HEK293 (cell line): ENCODE results near the gene PCDHAC1.
"Not testable (repeated sequence)": the region's sequence is repeated elsewhere in the genome, so short reads cannot be mapped to it uniquely, and the experiment has no call there.

Source experiments
- CTCF ChIA-PET: fragments of 350-600 bp; formaldehyde crosslinking; extraction: SDS; loops from one replicate; lab custom pipeline; 2021; ENCODE audit warnings: antibody characterized with exemption; lab: Yijun Ruan, JAX
- POLR2A ChIA-PET: fragments of 300-600 bp; formaldehyde crosslinking; extraction: SDS; loops from one replicate; lab custom pipeline; 2020; ENCODE audit warnings: antibody characterized with exemption, inconsistent platforms; lab: Yijun Ruan, JAX
- H3K27ac ChIP-seq: fragments of 200-500 bp; sonication (Bioruptor generic); 2 replicates; pipeline ENCODE4 v1.5.1; 2014; ENCODE audit warnings: low read depth, low read length, control low read depth, inconsistent platforms; ENCODE audit errors: extremely low read depth
- H3K36me3 ChIP-seq, 2 experiments: fragments of 200-500 bp in 1 of 2; sonication (Bioruptor generic) in 1 of 2; 1 replicate in 1 of 2; 2 replicates in 1 of 2; pipeline ENCODE4 v1.5.1; 2014 to 2017; ENCODE audit warnings: inconsistent platforms in 2 of 2, low read length in 2 of 2; ENCODE audit not compliant: control insufficient read depth in 2 of 2, insufficient read depth in 1 of 2
- H3K4me1 ChIP-seq: fragments of 200-500 bp; sonication (Bioruptor generic); 2 replicates; pipeline ENCODE4 v1.5.1; 2014; ENCODE audit warnings: mild to moderate bottlenecking, low read length, inconsistent platforms; ENCODE audit not compliant: control insufficient read depth, insufficient read depth
- H3K4me3 ChIP-seq: 2 replicates; pipeline ENCODE4 v1.5.1; 2011; ENCODE audit warnings: low read depth, mild to moderate bottlenecking, control low read depth, low read length, moderate library complexity
- H3K9me3 ChIP-seq: fragments of 200-500 bp; sonication (Bioruptor generic); 2 replicates; pipeline ENCODE4 v1.5.1; 2014; ENCODE audit warnings: low read depth, low read length, inconsistent platforms; ENCODE audit not compliant: control insufficient read depth, insufficient read depth
- KLF9 ChIP-seq: fragments of 450-650 bp; formaldehyde crosslinking; IDR thresholded peaks from 2 replicates; pipeline ENCODE4 v1.5.1; 2016; ENCODE audit warnings: missing biosample characterization, missing genetic modification characterization, low read depth
- OSR2 ChIP-seq: fragments of 450-650 bp; formaldehyde crosslinking; IDR thresholded peaks from 2 replicates; pipeline ENCODE4 v1.5.1; 2016; ENCODE audit warnings: missing biosample characterization, missing genetic modification characterization
- SP2 ChIP-seq: fragments of 450-650 bp; formaldehyde crosslinking; IDR thresholded peaks from 2 replicates; pipeline ENCODE4 v1.5.1; 2016; ENCODE audit warnings: missing biosample characterization, missing genetic modification characterization
- SP3 ChIP-seq: fragments of 450-650 bp; formaldehyde crosslinking; IDR thresholded peaks from 2 replicates; pipeline ENCODE4 v1.5.1; 2016; ENCODE audit warnings: missing biosample characterization, missing genetic modification characterization
- ZBTB20 ChIP-seq: fragments of 450-650 bp; formaldehyde crosslinking; IDR thresholded peaks from 2 replicates; pipeline ENCODE4 v1.5.1; 2016; ENCODE audit warnings: missing biosample characterization, missing genetic modification characterization
- ZFHX2 ChIP-seq: fragments of 450-650 bp; formaldehyde crosslinking; conservative IDR thresholded peaks from 2 replicates; pipeline ENCODE4 v1.5.1; 2016; ENCODE audit warnings: missing biosample characterization, missing genetic modification characterization
- ZIC2 ChIP-seq: fragments of 450-650 bp; formaldehyde crosslinking; IDR thresholded peaks from 2 replicates; pipeline ENCODE4 v1.5.1; 2016; ENCODE audit warnings: missing biosample characterization, missing genetic modification characterization
- ZNF114 ChIP-seq: fragments of 450-650 bp; formaldehyde crosslinking; IDR thresholded peaks from 2 replicates; pipeline ENCODE4 v1.5.0; 2017; ENCODE audit warnings: missing biosample characterization, missing genetic modification characterization
- ZNF157 ChIP-seq: fragments of 450-650 bp; formaldehyde crosslinking; IDR thresholded peaks from 2 replicates; pipeline ENCODE4 v1.5.1; 2016; ENCODE audit warnings: missing biosample characterization, missing genetic modification characterization
- ZNF174 ChIP-seq: fragments of 450-650 bp; formaldehyde crosslinking; IDR thresholded peaks from 2 replicates; pipeline ENCODE4 v1.5.0; 2017; ENCODE audit warnings: missing biosample characterization, mild to moderate bottlenecking, missing genetic modification characterization
- ZNF292 ChIP-seq: fragments of 450-650 bp; formaldehyde crosslinking; IDR thresholded peaks from 2 replicates; pipeline ENCODE4 v1.5.1; 2016; ENCODE audit warnings: low read depth, missing biosample characterization, missing genetic modification characterization, borderline replicate concordance
- ZNF561 ChIP-seq: fragments of 450-650 bp; IDR thresholded peaks from 2 replicates; pipeline ENCODE4 v1.5.1; 2018; ENCODE audit warnings: missing biosample characterization, missing genetic modification characterization, borderline replicate concordance
- TF ChIP-seq, protein P1 (sequence below): fragments of 450-650 bp; formaldehyde crosslinking; IDR thresholded peaks from 2 replicates; pipeline ENCODE4 v1.5.1; 2016; ENCODE audit warnings: missing biosample characterization, missing genetic modification characterization
- TF ChIP-seq, protein P2 (sequence below): fragments of 450-650 bp; formaldehyde crosslinking; IDR thresholded peaks from 2 replicates; pipeline ENCODE4 v1.5.1; 2017; ENCODE audit warnings: missing biosample characterization, missing genetic modification characterization
- TF ChIP-seq, protein P3 (sequence below): fragments of 450-650 bp; formaldehyde crosslinking; IDR thresholded peaks from 2 replicates; pipeline ENCODE4 v1.5.1; 2017; ENCODE audit warnings: missing biosample characterization, missing genetic modification characterization

The PCDHAC1 gene, protein sequence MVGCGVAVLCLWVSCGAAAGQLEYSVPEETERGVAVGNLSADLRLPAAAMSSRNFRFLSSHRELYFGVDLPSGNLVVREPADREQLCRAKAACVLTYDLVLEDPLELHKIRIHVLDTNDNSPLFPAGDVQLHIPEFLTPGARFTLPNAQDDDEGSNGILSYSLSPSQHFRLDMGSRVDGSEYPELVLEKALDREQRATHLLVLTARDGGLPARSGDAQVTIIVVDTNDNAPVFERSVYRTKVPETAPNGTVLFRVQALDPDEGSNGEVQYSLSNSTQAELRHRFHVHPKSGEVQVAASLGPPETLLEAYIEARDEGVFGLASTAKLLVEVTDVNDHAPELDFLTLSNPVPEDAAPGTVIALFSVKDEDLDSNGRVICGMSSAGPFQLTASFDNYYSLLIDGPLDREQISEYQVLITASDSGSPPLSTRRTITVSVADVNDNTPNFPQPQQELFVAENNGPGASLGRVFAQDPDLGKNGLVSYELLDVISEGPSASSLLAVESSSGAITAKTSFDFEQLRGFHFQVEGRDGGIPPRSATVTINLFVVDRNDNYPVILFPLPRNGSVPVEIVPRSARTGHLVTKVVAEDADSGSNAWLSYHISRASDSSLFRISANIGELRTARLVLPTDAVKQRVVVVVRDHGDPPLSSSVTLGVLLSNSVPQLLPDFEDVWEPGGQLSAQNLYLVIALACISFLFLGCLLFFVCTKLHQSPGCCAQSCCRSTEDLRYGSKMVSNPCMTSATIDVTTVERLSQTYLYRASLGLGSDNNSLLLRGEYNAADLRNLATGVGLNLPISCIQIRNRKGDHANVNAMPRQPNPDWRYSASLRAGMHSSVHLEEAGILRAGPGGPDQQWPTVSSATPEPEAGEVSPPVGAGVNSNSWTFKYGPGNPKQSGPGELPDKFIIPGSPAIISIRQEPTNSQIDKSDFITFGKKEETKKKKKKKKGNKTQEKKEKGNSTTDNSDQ

DNA sequence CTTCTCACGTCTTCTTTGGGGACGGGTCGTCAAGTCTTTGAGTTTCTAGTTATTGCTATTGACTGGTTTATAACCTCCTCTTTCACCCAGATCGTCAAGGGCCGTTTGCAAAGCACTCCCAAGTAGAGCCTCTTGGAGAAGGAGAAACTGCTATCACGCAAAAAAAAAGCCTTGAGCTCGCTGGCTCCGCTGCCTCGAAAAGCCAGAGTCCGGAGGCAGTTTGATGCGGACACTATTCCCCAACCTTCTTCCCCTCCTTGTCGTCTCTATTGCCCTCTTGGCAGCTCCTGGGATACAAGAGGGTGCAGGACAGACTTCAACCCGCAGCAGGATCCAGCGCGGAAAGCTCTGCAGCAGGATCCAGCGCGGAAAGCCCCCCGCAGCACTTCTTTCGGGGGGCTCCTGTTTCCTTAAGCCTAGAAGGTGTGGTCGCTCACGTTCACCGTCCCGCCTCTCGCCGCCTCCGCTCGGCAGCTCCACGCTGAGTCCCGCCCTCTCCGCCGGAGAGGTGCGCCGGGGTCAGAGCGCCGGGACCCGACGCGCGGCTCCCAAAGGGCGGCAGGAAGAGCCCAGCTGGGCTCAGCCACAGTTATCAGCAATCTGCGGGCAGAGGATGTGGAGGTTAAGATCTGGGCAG, at the start of gene PCDHAC1:
TSS of gene PCDHAC1 (plus strand) at position 494 of the 637 bp plus-strand sequence. CDS start 594 bp downstream, outside the sequence.
- CTCF ChIA-PET: interaction anchor here (0.6 to 3.4 kb wide), 20 partner anchors 9 to 1887 kb away, joined by 3 to 35 read pairs (median 5); partner anchors contain the start of genes PCDHA12 and PCDHA13
- POLR2A ChIA-PET: interaction anchor here (0.7 to 1.6 kb wide), 2 partner anchors 40 to 76 kb away, joined by 3 to 7 read pairs; partner anchors contain the start of gene PCDHAC2
- TF ChIP-seq, protein P1, sequence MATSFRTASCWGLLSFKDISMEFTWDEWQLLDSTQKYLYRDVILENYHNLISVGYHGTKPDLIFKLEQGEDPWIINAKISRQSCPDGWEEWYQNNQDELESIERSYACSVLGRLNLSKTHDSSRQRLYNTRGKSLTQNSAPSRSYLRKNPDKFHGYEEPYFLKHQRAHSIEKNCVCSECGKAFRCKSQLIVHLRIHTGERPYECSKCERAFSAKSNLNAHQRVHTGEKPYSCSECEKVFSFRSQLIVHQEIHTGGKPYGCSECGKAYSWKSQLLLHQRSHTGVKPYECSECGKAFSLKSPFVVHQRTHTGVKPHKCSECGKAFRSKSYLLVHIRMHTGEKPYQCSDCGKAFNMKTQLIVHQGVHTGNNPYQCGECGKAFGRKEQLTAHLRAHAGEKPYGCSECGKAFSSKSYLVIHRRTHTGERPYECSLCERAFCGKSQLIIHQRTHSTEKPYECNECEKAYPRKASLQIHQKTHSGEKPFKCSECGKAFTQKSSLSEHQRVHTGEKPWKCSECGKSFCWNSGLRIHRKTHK (tag by site-specific recombination): no peak
- TF ChIP-seq ZFHX2 (tag by site-specific recombination) (0 out of 2 replicates have a peak, but pooled peaks have one; percentile 19), SP2 (peak; percentile 57), ZBTB20 (peak; percentile 49; the same call in 1 of the 2 replicates), ZNF157 (tag by site-specific recombination) (no peak), SP3 (peak; percentile 60)
- TF ChIP-seq, protein P2, sequence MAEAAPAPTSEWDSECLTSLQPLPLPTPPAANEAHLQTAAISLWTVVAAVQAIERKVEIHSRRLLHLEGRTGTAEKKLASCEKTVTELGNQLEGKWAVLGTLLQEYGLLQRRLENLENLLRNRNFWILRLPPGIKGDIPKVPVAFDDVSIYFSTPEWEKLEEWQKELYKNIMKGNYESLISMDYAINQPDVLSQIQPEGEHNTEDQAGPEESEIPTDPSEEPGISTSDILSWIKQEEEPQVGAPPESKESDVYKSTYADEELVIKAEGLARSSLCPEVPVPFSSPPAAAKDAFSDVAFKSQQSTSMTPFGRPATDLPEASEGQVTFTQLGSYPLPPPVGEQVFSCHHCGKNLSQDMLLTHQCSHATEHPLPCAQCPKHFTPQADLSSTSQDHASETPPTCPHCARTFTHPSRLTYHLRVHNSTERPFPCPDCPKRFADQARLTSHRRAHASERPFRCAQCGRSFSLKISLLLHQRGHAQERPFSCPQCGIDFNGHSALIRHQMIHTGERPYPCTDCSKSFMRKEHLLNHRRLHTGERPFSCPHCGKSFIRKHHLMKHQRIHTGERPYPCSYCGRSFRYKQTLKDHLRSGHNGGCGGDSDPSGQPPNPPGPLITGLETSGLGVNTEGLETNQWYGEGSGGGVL (tag by site-specific recombination): peak; percentile 56; the same call in 1 of the 2 replicates
- H3K9me3 ChIP-seq: no peaks in the 10 kb centered on the region
- no peaks in the 10 kb centered on the region for H3K36me3 ChIP-seq
- H3K4me3 ChIP-seq: peak within 1 kb of the TSS; percentile 52
- no peaks in the 10 kb centered on the region for H3K4me1 ChIP-seq
- H3K27ac ChIP-seq: no peak within 1 kb of the TSS

DNA sequence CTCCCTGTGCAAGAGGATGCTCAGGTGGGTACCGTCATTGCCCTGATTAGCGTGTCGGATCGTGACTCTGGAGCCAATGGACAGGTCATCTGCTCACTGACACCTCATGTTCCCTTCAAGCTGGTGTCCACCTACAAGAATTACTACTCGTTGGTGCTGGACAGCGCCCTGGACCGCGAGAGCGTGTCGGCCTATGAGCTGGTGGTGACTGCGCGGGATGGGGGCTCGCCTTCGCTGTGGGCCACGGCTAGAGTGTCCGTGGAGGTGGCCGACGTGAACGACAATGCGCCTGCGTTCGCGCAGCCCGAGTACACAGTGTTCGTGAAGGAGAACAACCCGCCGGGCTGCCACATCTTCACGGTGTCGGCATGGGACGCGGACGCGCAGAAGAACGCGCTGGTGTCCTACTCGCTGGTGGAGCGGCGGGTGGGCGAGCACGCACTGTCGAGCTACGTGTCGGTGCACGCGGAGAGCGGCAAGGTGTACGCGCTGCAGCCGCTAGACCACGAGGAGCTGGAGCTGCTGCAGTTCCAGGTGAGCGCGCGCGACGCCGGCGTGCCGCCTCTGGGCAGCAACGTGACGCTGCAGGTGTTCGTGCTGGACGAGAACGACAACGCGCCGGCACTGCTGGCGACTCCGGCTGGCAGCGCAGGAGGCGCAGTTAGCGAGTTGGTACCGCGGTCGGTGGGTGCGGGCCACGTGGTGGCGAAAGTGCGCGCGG, 49.4 kb upstream of the PCDHAC1 start:
- H3K27ac ChIP-seq, H3K36me3 ChIP-seq, H3K4me3 ChIP-seq, POLR2A ChIA-PET, H3K9me3 ChIP-seq, H3K4me1 ChIP-seq: not testable (repeated sequence)
- CTCF ChIA-PET: interaction anchor here (0.6 to 1.6 kb wide), 3 partner anchors 20 to 164 kb away, joined by 4 to 10 read pairs (median 6); partner anchors contain the start of gene PCDHA10

DNA sequence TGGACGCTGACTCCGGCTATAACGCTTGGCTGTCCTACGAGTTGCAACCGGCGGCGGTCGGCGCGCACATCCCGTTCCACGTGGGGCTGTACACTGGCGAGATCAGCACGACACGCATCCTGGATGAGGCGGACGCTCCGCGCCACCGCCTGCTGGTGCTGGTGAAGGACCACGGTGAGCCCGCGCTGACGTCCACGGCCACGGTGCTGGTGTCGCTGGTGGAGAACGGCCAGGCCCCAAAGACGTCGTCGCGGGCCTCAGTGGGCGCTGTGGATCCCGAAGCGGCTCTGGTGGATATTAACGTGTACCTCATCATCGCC, 48.9 kb upstream of the PCDHAC1 start:
- no peaks in the 10 kb centered on the region for H3K4me1 ChIP-seq
- H3K9me3 ChIP-seq: no peaks in the 10 kb centered on the region
- no peak overlapping the region for H3K4me3 ChIP-seq
- H3K36me3 ChIP-seq: no peaks in the 10 kb centered on the region
- ChIA-PET CTCF (no interaction called here), POLR2A (no interaction called here)
- no peak overlapping the region for H3K27ac ChIP-seq
- TF ChIP-seq ZNF174 (tag by site-specific recombination): no peak
- TF ChIP-seq ZNF561 (tag by site-specific recombination): no peak
- TF ChIP-seq ZNF114 (tag by site-specific recombination): no peak
- TF ChIP-seq, protein P3, sequence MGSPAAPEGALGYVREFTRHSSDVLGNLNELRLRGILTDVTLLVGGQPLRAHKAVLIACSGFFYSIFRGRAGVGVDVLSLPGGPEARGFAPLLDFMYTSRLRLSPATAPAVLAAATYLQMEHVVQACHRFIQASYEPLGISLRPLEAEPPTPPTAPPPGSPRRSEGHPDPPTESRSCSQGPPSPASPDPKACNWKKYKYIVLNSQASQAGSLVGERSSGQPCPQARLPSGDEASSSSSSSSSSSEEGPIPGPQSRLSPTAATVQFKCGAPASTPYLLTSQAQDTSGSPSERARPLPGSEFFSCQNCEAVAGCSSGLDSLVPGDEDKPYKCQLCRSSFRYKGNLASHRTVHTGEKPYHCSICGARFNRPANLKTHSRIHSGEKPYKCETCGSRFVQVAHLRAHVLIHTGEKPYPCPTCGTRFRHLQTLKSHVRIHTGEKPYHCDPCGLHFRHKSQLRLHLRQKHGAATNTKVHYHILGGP (tag by site-specific recombination): no peak
- no peak for TF ChIP-seq OSR2 (tag by site-specific recombination)
- no peak for TF ChIP-seq ZNF292
- TF ChIP-seq ZIC2 (tag by site-specific recombination): no peak
- TF ChIP-seq KLF9 (tag by site-specific recombination): no peak
